ENCODE data around the gene FOXC1. TPM values are rescaled to one million over a fixed set of nuclear protein-coding genes. Genes with fewer than 3 reads are reported as not detected.

Gene FOXC1
- polyA plus RNA-seq, 1 of the 3 experiments (the other 2 are of a cell fraction) = 4.3 TPM

DNA sequence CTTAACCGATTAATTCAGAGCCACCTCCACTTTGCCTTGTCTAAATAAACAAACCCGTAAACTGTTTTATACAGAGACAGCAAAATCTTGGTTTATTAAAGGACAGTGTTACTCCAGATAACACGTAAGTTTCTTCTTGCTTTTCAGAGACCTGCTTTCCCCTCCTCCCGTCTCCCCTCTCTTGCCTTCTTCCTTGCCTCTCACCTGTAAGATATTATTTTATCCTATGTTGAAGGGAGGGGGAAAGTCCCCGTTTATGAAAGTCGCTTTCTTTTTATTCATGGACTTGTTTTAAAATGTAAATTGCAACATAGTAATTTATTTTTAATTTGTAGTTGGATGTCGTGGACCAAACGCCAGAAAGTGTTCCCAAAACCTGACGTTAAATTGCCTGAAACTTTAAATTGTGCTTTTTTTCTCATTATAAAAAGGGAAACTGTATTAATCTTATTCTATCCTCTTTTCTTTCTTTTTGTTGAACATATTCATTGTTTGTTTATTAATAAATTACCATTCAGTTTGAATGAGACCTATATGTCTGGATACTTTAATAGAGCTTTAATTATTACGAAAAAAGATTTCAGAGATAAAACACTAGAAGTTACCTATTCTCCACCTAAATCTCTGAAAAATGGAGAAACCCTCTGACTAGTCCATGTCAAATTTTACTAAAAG lies 2.7 kb downstream of the FOXC1 start:
- Histone ChIP-seq H3K9me2 (no peaks in the 10 kb centered on the region), H3F3A (replicated peaks; ENCODE audit: insufficient read depth) (peaks cover 15% of the 10 kb centered on the region), H3K27me3 (ENCODE audit: insufficient read depth) (no peaks in the 10 kb centered on the region), H3K9ac (peak overlapping the region; percentile 76), H3K4me1 (ENCODE audit: control insufficient read depth in 1 of 2, insufficient read depth in 2 of 2, low read depth in 1 of 2, low read length in 1 of 2) (peaks cover 0 to 8% of the 10 kb centered on the region in 2 experiments; a peak in 1 of 4 replicates), H3K79me2 (ENCODE audit: insufficient read depth) (peaks cover 45% of the 10 kb centered on the region), H3K4me3 (ENCODE audit: low read depth in 2 of 2, low read length in 1 of 2) (peak overlapping the region; percentile 70 to 90), H3K4me2 (peak overlapping the region; percentile 95), H3K9me3 (no peaks in the 10 kb centered on the region), H4K20me1 (ENCODE audit: insufficient read depth) (peaks cover 22% of the 10 kb centered on the region; the same call in 1 of the 2 replicates), H3K36me3 (replicated peaks in 1 of 2; ENCODE audit: control insufficient read depth in 1 of 2, insufficient read depth in 2 of 2, low read length in 1 of 2) (peaks cover 0 to 2% of the 10 kb centered on the region in 2 experiments), H3K27ac (ENCODE audit: low read depth in 2 of 2, low read length in 1 of 2) (peak overlapping the region; percentile 67 to 71; a peak in 3 of 4 replicates), H2AFZ (ENCODE audit: low read depth) (peak overlapping the region; percentile 56; the same call in 1 of the 2 replicates)
- ChIA-PET CTCF (interaction anchor here (0.6 to 3.1 kb wide), 14 partner anchors 16 to 1022 kb away, joined by 3 to 22 read pairs (median 3); no protein-coding TSS in a partner anchor), POLR2A (no interaction called here)
- no peak for DNase-seq
- TF ChIP-seq SIN3A (IDR thresholded peaks at IDR 0.05; ENCODE audit: borderline replicate concordance, low read depth, low read length) = no peak
- TF ChIP-seq GABPA (IDR thresholded peaks at IDR 0.05; ENCODE audit: low read depth) = no peak
- no peak for TF ChIP-seq NRF1 (IDR thresholded peaks at IDR 0.05; ENCODE audit: low read depth, low read length)
- TF ChIP-seq, protein P1, sequence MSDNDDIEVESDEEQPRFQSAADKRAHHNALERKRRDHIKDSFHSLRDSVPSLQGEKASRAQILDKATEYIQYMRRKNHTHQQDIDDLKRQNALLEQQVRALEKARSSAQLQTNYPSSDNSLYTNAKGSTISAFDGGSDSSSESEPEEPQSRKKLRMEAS (IDR thresholded peaks at IDR 0.05; ENCODE audit: low read depth) = no peak
- no peak for TF ChIP-seq GATA2 (CRISPR knock-in tag; IDR thresholded peaks at IDR 0.05)
- TF ChIP-seq EZH2phosphoT487 (IDR thresholded peaks at IDR 0.05; ENCODE audit: borderline replicate concordance, low read depth) = no peak
- TF ChIP-seq MXI1 (IDR thresholded peaks at IDR 0.05; ENCODE audit: low read depth, low read length) = no peak
- TF ChIP-seq FOXM1 (IDR thresholded peaks at IDR 0.05; ENCODE audit: low read depth) = no peak
- TF ChIP-seq, protein P2, sequence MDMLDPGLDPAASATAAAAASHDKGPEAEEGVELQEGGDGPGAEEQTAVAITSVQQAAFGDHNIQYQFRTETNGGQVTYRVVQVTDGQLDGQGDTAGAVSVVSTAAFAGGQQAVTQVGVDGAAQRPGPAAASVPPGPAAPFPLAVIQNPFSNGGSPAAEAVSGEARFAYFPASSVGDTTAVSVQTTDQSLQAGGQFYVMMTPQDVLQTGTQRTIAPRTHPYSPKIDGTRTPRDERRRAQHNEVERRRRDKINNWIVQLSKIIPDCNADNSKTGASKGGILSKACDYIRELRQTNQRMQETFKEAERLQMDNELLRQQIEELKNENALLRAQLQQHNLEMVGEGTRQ (IDR thresholded peaks at IDR 0.05; ENCODE audit: borderline replicate concordance, low read depth, low read length) = no peak
- TF ChIP-seq TCF12 (IDR thresholded peaks at IDR 0.05) = no peak
- no peak for TF ChIP-seq EP300 (IDR thresholded peaks at IDR 0.05; ENCODE audit: borderline replicate concordance in 1 of 2, low read depth in 1 of 2, low read length in 1 of 2)
- TF ChIP-seq, protein P3, sequence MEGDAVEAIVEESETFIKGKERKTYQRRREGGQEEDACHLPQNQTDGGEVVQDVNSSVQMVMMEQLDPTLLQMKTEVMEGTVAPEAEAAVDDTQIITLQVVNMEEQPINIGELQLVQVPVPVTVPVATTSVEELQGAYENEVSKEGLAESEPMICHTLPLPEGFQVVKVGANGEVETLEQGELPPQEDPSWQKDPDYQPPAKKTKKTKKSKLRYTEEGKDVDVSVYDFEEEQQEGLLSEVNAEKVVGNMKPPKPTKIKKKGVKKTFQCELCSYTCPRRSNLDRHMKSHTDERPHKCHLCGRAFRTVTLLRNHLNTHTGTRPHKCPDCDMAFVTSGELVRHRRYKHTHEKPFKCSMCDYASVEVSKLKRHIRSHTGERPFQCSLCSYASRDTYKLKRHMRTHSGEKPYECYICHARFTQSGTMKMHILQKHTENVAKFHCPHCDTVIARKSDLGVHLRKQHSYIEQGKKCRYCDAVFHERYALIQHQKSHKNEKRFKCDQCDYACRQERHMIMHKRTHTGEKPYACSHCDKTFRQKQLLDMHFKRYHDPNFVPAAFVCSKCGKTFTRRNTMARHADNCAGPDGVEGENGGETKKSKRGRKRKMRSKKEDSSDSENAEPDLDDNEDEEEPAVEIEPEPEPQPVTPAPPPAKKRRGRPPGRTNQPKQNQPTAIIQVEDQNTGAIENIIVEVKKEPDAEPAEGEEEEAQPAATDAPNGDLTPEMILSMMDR (IDR thresholded peaks at IDR 0.05) = no peak
- no peak for TF ChIP-seq TEAD4 (IDR thresholded peaks at IDR 0.05; ENCODE audit: borderline replicate concordance, insufficient read depth)
- WGBS (ENCODE audit: low lambda C conversion rate) = 10% methylated on average over 10 of the region's 10 CpGs

DNA sequence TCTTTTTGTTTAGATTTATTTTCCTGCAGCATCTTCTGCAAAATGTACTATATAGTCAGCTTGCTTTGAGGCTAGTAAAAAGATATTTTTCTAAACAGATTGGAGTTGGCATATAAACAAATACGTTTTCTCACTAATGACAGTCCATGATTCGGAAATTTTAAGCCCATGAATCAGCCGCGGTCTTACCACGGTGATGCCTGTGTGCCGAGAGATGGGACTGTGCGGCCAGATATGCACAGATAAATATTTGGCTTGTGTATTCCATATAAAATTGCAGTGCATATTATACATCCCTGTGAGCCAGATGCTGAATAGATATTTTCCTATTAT lies 3.2 kb downstream of the FOXC1 start:
- H3K79me2 ChIP-seq (ENCODE audit: insufficient read depth) = peaks cover 45% of the 10 kb centered on the region
- DNase-seq = no peak
- 5% methylated on average over 7 of the region's 7 CpGs for WGBS (ENCODE audit: low lambda C conversion rate)
- H3K36me3 ChIP-seq (replicated peaks in 1 of 2; ENCODE audit: control insufficient read depth in 1 of 2, insufficient read depth in 2 of 2, low read length in 1 of 2) = peaks cover 0 to 4% of the 10 kb centered on the region in 2 experiments
- H3K9me2 ChIP-seq = no peaks in the 10 kb centered on the region
- H3K9me3 ChIP-seq = no peaks in the 10 kb centered on the region
- H3K4me3 ChIP-seq (ENCODE audit: low read depth in 2 of 2, low read length in 1 of 2) = peak overlapping the region; percentile 70 to 90
- peak overlapping the region; percentile 67 to 71; a peak in 3 of 4 replicates for H3K27ac ChIP-seq (ENCODE audit: low read depth in 2 of 2, low read length in 1 of 2)
- H3K4me2 ChIP-seq = peak overlapping the region; percentile 95
- no peaks in the 10 kb centered on the region for H3K27me3 ChIP-seq (ENCODE audit: insufficient read depth)
- peaks cover 0 to 8% of the 10 kb centered on the region in 2 experiments; a peak in 1 of 4 replicates for H3K4me1 ChIP-seq (ENCODE audit: control insufficient read depth in 1 of 2, insufficient read depth in 2 of 2, low read depth in 1 of 2, low read length in 1 of 2)
- POLR2A ChIA-PET = no interaction called here
- CTCF ChIA-PET = interaction anchor here (0.8 to 3.1 kb wide), 3 partner anchors 17 to 493 kb away, joined by 3 to 14 read pairs (median 3); no protein-coding TSS in a partner anchor
- peak overlapping the region; percentile 76 for H3K9ac ChIP-seq
- peaks cover 23% of the 10 kb centered on the region; the same call in 1 of the 2 replicates for H4K20me1 ChIP-seq (ENCODE audit: insufficient read depth)
- H2AFZ ChIP-seq (ENCODE audit: low read depth) = no peak overlapping the region
- H3F3A ChIP-seq (replicated peaks; ENCODE audit: insufficient read depth) = peaks cover 15% of the 10 kb centered on the region
- TF ChIP-seq JUND (IDR thresholded peaks at IDR 0.05) = peak; percentile 60
- TF ChIP-seq FOXM1 (IDR thresholded peaks at IDR 0.05; ENCODE audit: low read depth) = no peak
- TF ChIP-seq GABPA (IDR thresholded peaks at IDR 0.05; ENCODE audit: low read depth) = no peak
- peak in 1 of 2 experiments; percentile 37; a peak in 1 of 4 replicates for TF ChIP-seq EP300 (IDR thresholded peaks at IDR 0.05; ENCODE audit: borderline replicate concordance in 1 of 2, low read depth in 1 of 2, low read length in 1 of 2)
- no peak for TF ChIP-seq MXI1 (IDR thresholded peaks at IDR 0.05; ENCODE audit: low read depth, low read length)
- no peak for TF ChIP-seq NRF1 (IDR thresholded peaks at IDR 0.05; ENCODE audit: low read depth, low read length)
- TF ChIP-seq, protein P4, sequence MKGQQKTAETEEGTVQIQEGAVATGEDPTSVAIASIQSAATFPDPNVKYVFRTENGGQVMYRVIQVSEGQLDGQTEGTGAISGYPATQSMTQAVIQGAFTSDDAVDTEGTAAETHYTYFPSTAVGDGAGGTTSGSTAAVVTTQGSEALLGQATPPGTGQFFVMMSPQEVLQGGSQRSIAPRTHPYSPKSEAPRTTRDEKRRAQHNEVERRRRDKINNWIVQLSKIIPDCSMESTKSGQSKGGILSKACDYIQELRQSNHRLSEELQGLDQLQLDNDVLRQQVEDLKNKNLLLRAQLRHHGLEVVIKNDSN (IDR thresholded peaks at IDR 0.05; ENCODE audit: borderline replicate concordance, low read depth) = no peak
- TF ChIP-seq RFX5 (IDR thresholded peaks at IDR 0.05; ENCODE audit: low read length) = no peak
- TF ChIP-seq, protein P1 (IDR thresholded peaks at IDR 0.05; ENCODE audit: low read depth) = no peak
- no peak for TF ChIP-seq MEF2A (IDR thresholded peaks at IDR 0.05; ENCODE audit: borderline replicate concordance, low read depth)
- TF ChIP-seq, protein P5, sequence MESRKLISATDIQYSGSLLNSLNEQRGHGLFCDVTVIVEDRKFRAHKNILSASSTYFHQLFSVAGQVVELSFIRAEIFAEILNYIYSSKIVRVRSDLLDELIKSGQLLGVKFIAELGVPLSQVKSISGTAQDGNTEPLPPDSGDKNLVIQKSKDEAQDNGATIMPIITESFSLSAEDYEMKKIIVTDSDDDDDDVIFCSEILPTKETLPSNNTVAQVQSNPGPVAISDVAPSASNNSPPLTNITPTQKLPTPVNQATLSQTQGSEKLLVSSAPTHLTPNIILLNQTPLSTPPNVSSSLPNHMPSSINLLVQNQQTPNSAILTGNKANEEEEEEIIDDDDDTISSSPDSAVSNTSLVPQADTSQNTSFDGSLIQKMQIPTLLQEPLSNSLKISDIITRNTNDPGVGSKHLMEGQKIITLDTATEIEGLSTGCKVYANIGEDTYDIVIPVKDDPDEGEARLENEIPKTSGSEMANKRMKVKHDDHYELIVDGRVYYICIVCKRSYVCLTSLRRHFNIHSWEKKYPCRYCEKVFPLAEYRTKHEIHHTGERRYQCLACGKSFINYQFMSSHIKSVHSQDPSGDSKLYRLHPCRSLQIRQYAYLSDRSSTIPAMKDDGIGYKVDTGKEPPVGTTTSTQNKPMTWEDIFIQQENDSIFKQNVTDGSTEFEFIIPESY (IDR thresholded peaks at IDR 0.05; ENCODE audit: borderline replicate concordance, low read depth) = no peak

Data from SK-N-SH (cell line).